ENCODE measurements around the gene ATP6V1B1.

ATP6V1B1 gene

GRCh38 chr2:70948337-70949003, 12.8 kb downstream of the ATP6V1B1 start:
- peak; percentile 69 for DNase-seq

- DNase-seq, result no peak
These were observed 13.4 kb downstream of the ATP6V1B1 start for GRCh38 chr2:70949086-70949485.

DNA sequence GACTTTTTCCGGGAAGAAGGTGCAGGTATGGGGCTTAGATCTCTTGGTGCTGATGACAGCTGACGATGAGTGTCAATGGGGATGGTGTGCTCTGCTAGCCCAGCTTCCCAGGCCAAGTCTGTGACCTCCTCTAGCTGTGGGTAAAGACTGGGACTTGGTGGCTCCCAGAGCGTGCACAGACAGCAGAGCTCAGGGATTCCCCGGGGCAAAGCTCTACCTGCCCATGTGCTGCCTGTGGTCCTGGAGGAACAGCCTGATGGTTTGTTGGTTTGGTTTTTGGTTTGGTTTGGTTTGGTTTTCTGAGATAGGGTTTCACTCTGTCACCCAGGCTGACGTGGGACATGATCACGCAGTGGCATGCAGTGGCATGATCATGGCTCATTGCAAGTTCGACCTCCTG, 19.2 kb downstream of the ATP6V1B1 start:
- DNase-seq, result no peak

- no peak for DNase-seq
These were observed 20.4 kb downstream of the ATP6V1B1 start for GRCh38 chr2:70956141-70956540.

DNA sequence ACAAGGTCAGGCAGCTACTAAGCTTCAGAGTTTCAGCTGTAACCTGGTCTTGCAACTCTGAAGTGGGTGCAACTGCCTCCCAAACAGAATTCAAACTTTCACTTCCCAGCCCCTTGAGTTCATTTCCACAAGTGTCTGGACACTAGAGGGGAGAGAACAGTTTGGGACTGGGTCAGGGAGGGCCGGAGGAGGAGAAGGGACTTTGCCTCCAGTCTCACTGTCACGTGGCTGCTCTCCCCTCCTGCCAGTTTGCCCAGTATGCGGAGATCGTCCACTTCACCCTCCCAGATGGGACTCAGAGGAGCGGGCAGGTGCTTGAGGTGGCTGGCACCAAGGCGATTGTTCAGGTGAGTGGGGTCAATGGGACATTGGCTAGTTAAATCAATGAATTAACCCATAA, 22.1 kb downstream of the ATP6V1B1 start:
- DNase-seq, result no peak

- DNase-seq, result no peak
These were observed 23.1 kb downstream of the ATP6V1B1 start for GRCh38 chr2:70958759-70959158.

GRCh38 chr2:70959271-70959761, 23.6 kb downstream of the ATP6V1B1 start:
- no peak for DNase-seq

GRCh38 chr2:70959851-70960832, 24.4 kb downstream of the ATP6V1B1 start:
- DNase-seq, result no peak

DNA sequence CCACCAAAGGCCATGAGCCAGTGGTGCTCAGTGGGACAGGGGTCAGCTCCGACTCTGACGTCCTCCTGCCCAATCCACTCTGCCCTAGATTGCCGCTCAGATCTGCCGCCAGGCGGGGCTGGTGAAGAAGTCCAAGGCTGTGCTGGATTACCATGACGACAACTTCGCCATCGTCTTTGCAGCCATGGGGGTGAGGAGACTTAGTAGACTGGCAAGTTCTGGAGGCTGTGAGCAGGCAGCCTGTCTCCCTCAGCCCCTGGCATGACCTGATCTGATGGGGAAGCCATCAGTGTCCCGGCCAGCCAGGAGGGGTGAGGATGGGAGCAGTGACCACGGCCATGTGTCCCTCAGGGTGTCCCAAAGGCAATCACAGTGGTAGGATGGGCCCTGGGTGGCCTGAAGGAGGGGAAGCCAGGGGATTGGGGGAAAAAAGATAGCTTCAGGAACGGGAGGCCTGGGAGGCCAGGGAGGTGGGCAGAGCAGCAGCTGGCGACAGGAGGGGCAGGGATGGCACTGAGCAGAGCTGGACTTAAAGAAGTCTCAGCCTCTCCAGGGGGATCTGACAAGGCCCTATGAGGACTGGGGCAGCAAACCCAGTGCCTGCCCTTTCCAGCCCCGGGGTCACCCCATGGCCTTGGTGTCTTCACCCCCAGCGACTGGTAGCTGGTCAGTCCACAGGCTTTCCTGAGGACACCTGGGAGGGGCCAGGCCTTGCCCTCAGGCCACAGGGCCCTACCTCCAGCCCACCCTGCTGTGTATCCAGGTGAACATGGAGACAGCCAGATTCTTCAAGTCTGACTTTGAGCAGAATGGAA, 25.3 kb downstream of the ATP6V1B1 start:
- no peak for DNase-seq

DNA sequence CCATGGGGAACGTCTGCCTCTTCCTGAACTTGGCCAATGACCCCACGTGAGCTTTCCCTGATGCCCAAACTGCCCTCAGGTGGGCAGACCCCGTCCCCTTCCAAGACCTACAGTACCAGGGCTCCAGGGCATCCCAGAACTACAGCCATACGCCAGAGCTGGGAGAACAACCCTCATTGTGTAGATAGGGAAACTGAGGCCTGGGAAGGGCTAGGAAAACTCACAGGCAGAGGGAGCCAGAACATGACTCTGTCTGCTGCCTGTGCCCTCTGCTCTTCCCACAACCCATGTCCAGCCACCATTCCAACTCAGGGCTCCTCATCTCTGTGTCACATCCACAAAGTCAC, 25.9 kb downstream of the ATP6V1B1 start:
- no peak for DNase-seq

DNA sequence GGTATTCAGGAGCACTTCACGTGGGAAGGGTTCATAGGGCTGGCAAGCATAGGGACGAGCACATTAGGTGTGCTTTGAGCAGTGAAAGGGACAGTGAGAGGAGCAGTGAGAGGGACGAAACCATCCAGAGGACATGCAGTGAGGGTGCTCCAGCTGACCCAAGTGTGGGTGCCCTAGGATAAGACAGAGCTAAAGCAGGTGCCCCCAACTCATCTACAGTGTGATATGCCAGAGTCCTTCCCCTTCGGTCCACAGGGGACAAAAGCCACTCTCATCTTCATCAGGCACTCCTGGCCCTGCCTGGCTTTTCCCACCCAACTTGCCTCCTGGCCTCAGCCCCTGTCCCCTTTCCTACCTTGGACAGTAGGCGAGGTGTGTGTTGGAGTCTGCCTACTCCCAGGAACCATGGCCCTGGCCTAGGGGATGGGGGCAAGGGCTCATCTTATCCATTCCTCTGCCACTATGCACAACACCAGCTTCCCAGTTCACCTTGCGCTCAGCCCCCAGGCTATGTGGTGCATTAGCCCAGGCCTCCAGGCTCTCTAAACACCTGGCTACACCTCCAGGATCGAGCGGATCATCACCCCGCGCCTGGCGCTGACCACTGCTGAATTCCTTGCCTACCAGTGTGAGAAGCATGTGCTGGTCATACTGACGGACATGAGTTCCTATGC, 26.6 kb downstream of the ATP6V1B1 start:
- DNase-seq, result no peak

- DNase-seq, result no peak
These were observed 27.5 kb downstream of the ATP6V1B1 start for GRCh38 chr2:70962885-70963878.

GRCh38 chr2:70964133-70964532, 28.4 kb downstream of the ATP6V1B1 start:
- no peak for DNase-seq

- DNase-seq, result peak; percentile 78
These were observed 29.1 kb downstream of the ATP6V1B1 start for GRCh38 chr2:70964596-70965386.

- no peak for DNase-seq
These were observed 29.8 kb downstream of the ATP6V1B1 start for GRCh38 chr2:70965506-70965905.

DNA sequence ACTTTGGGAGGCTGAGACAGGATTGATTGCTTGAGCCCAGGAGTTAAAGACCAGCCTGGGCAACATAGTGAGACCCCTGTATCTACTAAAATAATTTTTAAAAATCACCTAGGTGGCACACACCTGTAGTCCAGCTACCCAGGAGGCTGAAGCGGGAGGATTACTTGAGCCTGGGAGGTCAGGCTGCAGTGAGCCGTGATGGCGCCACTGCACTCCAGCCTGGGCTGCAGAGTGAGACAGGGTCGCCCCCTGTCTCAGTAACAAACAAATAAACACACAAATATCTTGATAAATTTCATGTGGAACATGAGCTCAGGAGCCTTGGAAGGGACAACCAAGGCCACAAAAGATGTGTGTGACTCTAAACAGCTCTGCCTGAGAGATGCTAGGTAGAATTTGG, 31.0 kb downstream of the ATP6V1B1 start:
- DNase-seq, result no peak

DNA sequence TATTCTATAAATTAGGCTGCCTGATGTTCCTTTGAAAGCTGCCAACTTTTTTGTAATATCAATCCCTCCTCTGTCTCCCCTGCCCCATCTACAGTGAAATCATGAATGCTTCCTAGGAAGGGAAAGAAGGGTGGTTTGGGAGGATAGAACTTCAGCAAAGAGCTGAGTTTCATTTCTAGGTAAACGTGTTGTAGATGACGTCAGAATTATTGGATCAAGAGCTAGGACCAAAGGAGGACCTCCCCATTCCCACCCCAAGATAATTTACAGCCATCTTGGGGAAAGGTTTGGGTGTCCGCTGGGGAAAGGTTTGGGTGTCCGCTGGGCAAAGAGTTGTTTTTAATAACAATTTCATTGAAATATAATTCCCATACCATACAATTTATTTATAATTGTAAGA, 31.5 kb downstream of the ATP6V1B1 start:
- no peak for DNase-seq

- no peak for DNase-seq
These were observed 38.9 kb downstream of the ATP6V1B1 start for GRCh38 chr2:70974592-70974991.

- no peak for DNase-seq
These were observed 39.5 kb downstream of the ATP6V1B1 start for GRCh38 chr2:70975237-70975636.

DNA sequence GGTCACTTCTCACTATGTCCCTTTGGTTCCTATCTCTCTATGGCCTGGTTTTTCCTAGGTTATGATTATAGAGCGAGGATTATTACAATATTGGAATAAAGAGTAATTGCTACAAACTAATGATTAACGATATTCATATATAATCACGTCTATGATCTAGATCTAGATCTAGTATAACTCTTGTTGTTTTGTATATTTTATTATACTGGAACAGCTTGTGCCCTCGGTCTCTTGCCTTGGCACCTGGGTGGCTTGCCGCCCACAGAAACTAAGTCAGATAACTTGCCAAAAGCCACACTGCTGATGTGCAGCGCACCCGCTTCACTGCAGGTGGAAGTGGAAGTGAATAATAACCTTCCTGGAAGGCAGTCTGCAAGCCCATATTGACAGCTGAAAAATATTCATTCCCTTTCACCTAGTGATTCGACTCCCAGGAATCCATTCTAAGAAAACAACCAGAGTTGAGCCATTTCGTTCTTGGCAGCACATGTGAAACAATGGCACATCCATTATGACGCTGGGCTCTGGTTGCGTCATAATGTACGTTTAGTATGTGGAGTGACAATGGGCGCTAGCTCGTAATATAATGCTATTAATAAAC, 42.0 kb downstream of the ATP6V1B1 start:
- peak; percentile 15 for DNase-seq

Data from CD4-positive, alpha-beta T cell treated with Interleukin-4 for 4 hours (primary cell).